ENCODE results near the gene SDE2. TPM values are rescaled to one million over a fixed set of nuclear protein-coding genes. Genes with fewer than 3 reads are reported as not detected.
A peak's percentile ranks its signal among the peaks of the same experiment; 100 is the strongest.

Gene SDE2
- total and polyA plus RNA-seq, 10 of the 15 experiments (the other 5 are each of a cell fraction or from before 2014, with no cell fraction given) = 2.7 to 19.4 (median 12.6) TPM

DNA sequence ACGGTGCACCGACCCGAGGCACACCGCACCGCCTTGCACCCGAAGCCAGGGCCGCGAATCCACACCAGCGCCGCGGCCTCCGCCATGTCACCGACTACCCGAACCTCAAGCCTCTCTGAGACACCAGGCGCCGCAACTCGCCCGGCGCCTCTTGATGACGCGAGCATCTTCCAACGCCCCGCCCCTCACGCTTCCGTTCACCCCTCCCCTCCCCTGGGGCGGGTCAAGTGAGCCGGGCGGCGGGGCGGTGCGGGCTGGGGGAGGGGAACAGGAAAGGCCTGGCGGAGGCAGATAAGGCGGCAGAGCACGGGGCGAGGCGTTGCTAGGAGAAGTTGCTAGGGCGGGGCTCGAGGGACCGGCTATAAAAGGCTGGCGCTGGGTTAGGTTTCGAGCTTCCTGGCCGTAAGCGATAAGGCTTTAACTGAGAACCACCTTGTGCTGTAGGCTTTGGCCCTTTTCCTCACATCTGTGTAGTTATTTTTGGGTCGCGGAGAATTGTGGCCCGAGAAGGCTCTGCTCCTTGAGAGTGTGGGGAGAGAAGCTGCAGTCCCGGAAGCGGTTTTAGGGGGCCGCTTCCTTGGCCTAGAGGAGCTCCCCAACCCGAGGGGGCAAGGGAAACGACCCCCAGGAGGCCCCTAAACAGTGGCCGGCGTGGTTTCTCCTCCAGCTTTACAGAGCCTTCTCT is at the start of gene SDE2 (continued):
- TF ChIP-seq BHLHE40 (IDR thresholded peaks at IDR 0.05; ENCODE audit: borderline replicate concordance in 1 of 2, low read depth in 2 of 2, low read length in 1 of 2) (peak; percentile 77 to 82; a peak in 3 of 4 replicates), SREBF2 (IDR thresholded peaks at IDR 0.05; ENCODE audit: low read length) (no peak), NR2F1 (conservative IDR thresholded peaks at IDR 0.05) (0 out of 2 replicates have a peak, but pooled peaks have one; percentile 36), SREBF1 (IDR thresholded peaks at IDR 0.05; ENCODE audit: low read length) (no peak), SIN3A (IDR thresholded peaks at IDR 0.05; ENCODE audit: low read depth, low read length) (peak; percentile 84), CREB1 (IDR thresholded peaks at IDR 0.05; ENCODE audit: low read depth) (peak; percentile 98), SMARCA5 (IDR thresholded peaks at IDR 0.05) (peak; percentile 97), EP300 (IDR thresholded peaks at IDR 0.05; ENCODE audit: borderline replicate concordance in 1 of 2, control insufficient read depth in 1 of 2, low read depth in 2 of 2, low read length in 2 of 2) (no peak; a peak in 1 of 4 replicates), KDM1A (IDR thresholded peaks at IDR 0.05; ENCODE audit: borderline replicate concordance) (no peak), CHD1 (IDR thresholded peaks at IDR 0.05; ENCODE audit: low read depth, low read length) (no peak; the same call in none of the 2 replicates), PAX5 (IDR thresholded peaks at IDR 0.05; ENCODE audit: borderline replicate concordance, low read depth, low read length) (0 out of 2 replicates have a peak, but pooled peaks have one; percentile 6), JUNB (IDR thresholded peaks at IDR 0.05) (no peak), PBX3 (IDR thresholded peaks at IDR 0.05; ENCODE audit: insufficient replicate concordance, low read depth, low read length) (no peak), NR2C2 (IDR thresholded peaks at IDR 0.05; ENCODE audit: borderline replicate concordance, control insufficient read depth, insufficient read length, low read depth) (no peak), RFX5 (IDR thresholded peaks at IDR 0.05; ENCODE audit: low read depth, low read length) (no peak; the same call in 1 of the 2 replicates), STAT1 (conservative IDR thresholded peaks at IDR 0.05) (no peak), EED (IDR thresholded peaks at IDR 0.05; ENCODE audit: low read depth) (no peak), FOS (IDR thresholded peaks at IDR 0.05; ENCODE audit: borderline replicate concordance, extremely low read depth, insufficient read length) (no peak), POU2F2 (IDR thresholded peaks at IDR 0.05; ENCODE audit: borderline replicate concordance, low read depth, low read length) (peak; percentile 96), USF2 (IDR thresholded peaks at IDR 0.05; ENCODE audit: borderline replicate concordance, low read depth, low read length) (no peak), HDAC2 (IDR thresholded peaks at IDR 0.05) (no peak)
- TF ChIP-seq, protein P1, sequence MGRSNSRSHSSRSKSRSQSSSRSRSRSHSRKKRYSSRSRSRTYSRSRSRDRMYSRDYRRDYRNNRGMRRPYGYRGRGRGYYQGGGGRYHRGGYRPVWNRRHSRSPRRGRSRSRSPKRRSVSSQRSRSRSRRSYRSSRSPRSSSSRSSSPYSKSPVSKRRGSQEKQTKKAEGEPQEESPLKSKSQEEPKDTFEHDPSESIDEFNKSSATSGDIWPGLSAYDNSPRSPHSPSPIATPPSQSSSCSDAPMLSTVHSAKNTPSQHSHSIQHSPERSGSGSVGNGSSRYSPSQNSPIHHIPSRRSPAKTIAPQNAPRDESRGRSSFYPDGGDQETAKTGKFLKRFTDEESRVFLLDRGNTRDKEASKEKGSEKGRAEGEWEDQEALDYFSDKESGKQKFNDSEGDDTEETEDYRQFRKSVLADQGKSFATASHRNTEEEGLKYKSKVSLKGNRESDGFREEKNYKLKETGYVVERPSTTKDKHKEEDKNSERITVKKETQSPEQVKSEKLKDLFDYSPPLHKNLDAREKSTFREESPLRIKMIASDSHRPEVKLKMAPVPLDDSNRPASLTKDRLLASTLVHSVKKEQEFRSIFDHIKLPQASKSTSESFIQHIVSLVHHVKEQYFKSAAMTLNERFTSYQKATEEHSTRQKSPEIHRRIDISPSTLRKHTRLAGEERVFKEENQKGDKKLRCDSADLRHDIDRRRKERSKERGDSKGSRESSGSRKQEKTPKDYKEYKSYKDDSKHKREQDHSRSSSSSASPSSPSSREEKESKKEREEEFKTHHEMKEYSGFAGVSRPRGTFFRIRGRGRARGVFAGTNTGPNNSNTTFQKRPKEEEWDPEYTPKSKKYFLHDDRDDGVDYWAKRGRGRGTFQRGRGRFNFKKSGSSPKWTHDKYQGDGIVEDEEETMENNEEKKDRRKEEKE (IDR thresholded peaks at IDR 0.05) = 0 out of 2 replicates have a peak, but pooled peaks have one; percentile 64
- TF ChIP-seq, protein P2, sequence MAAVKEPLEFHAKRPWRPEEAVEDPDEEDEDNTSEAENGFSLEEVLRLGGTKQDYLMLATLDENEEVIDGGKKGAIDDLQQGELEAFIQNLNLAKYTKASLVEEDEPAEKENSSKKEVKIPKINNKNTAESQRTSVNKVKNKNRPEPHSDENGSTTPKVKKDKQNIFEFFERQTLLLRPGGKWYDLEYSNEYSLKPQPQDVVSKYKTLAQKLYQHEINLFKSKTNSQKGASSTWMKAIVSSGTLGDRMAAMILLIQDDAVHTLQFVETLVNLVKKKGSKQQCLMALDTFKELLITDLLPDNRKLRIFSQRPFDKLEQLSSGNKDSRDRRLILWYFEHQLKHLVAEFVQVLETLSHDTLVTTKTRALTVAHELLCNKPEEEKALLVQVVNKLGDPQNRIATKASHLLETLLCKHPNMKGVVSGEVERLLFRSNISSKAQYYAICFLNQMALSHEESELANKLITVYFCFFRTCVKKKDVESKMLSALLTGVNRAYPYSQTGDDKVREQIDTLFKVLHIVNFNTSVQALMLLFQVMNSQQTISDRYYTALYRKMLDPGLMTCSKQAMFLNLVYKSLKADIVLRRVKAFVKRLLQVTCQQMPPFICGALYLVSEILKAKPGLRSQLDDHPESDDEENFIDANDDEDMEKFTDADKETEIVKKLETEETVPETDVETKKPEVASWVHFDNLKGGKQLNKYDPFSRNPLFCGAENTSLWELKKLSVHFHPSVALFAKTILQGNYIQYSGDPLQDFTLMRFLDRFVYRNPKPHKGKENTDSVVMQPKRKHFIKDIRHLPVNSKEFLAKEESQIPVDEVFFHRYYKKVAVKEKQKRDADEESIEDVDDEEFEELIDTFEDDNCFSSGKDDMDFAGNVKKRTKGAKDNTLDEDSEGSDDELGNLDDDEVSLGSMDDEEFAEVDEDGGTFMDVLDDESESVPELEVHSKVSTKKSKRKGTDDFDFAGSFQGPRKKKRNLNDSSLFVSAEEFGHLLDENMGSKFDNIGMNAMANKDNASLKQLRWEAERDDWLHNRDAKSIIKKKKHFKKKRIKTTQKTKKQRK (IDR thresholded peaks at IDR 0.05; ENCODE audit: low read depth, low read length) = no peak
